ENCODE measurements around the gene RAB37.

The RAB37 gene

GRCh38 chr17:74782571-74782970 lies 45.5 kb downstream of the RAB37 start:
- no peak for DNase-seq

GRCh38 chr17:74784125-74784810 lies 47.2 kb downstream of the RAB37 start:
- no peak for DNase-seq

GRCh38 chr17:74785096-74785980 lies 48.3 kb downstream of the RAB37 start:
- no peak for DNase-seq

GRCh38 chr17:74785981-74786360 lies 48.9 kb downstream of the RAB37 start:
- no peak for DNase-seq

GRCh38 chr17:74786431-74787055 lies 49.5 kb downstream of the RAB37 start:
- DNase-seq: no peak

GRCh38 chr17:74790161-74791058 lies 53.4 kb downstream of the RAB37 start:
- DNase-seq: no peak

- no peak for DNase-seq
These were observed 55.6 kb downstream of the RAB37 start for GRCh38 chr17:74792586-74793105.

- DNase-seq: no peak
These were observed 58.4 kb downstream of the RAB37 start for GRCh38 chr17:74795327-74796020.

- no peak for DNase-seq
These were observed 59.2 kb downstream of the RAB37 start for GRCh38 chr17:74796211-74796610.

GRCh38 chr17:74796866-74797265 lies 59.8 kb downstream of the RAB37 start:
- DNase-seq: no peak
